GM18868 (cell line): ENCODE data around the gene UGT1A10.
"Not testable (repeated sequence)": the region's sequence is repeated elsewhere in the genome, so short reads cannot be mapped to it uniquely, and the experiment has no call there.

Experiments
- ATAC-seq: cut with Tn5 transposase; IDR thresholded peaks from one replicate; pipeline ENCODE4 v1.9.1; 2021; ENCODE audit warnings: mild to moderate bottlenecking, moderate library complexity; ENCODE audit not compliant: unreplicated experiment

UGT1A10 gene

DNA sequence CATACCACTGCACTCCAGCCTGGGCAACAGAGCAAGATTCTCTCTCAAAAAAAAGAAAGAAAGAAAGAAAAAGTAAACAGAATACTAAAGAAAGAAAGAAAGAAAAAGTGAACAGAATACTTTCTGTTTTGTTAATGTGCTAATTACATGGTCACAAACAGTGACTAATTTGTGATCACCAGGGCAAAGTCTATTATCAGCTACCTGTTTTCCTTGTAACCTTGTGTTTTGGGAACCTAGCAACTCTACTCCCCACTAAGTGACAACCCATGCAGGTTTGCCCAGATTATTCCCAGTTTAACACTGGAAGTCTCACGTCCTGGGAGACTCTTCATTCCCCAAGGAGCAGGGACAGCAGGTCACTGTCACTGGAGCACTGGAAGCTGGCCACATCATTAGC is 18.8 kb downstream of the UGT1A10 start:
- no peak for ATAC-seq

DNA sequence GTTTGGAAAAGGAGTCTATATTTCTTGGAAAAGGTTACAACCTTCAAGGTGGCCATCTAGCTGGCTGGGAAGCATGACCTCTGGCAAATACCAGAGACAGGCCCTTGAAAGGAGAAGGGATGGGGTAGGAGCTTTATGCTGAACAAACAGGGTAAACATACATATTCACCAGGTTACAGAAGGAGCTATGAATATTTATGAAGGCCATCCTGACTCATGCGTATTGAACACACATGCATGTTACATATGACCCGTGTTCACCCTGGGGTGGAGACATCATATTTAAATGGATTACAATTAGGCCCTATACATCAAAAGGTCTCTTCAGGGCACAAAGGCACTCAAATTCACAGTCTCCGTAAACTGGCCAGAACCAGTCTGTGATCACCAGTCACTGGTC is 19.7 kb downstream of the UGT1A10 start:
- ATAC-seq: not testable (repeated sequence)

DNA sequence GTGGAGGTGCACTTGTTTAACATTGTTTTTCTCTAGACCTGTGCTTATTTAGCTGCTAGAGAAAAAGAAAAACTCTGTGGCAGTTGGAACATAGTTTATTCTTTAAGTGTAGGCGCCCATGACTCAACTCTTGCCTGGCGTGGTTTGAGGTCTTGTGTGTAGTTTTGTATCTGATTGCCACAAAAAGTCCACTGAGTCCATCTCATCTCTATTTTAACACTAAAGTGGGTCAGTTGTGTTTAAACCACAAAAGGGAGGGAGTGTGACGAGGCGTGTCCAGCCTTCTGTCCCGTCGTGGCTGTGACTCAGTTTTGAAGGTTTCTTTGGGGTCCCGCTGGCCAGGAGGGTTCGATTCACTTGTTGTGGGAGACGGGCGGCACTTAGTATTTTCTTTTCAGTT is 20.2 kb downstream of the UGT1A10 start:
- no peak for ATAC-seq

DNA sequence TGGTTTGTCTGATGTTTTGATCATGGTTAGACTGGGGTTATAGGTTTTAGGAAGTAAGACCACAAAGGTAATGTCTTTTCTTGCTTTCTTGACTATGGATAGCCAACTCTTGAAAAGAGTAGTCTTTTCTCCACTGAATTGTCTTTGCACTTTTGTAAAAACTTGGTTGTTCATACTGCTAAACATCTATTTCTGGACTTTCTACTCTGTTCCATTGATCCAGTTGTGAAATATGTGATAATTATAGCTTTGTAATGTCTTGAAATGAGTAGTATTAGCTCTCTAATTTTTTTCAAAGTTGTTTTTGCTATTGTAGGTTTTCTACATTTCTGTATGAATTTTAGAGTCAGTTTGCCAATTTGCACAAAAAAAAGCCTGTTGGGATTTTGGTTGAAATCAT is 22.4 kb downstream of the UGT1A10 start:
- ATAC-seq: no peak

- no peak for ATAC-seq
Observed at GRCh38 chr2:233663911-233664310, 27.7 kb downstream of the UGT1A10 start.

- no peak for ATAC-seq
Observed at GRCh38 chr2:233668605-233669260, 32.5 kb downstream of the UGT1A10 start.

GRCh38 chr2:233671290-233672161 is 35.3 kb downstream of the UGT1A10 start, which contains the start of gene UGT1A9:
TSS of gene UGT1A9 (plus strand) at chr2:233671898. CDS start at chr2:233671935, 37 bp downstream.
- no peak for ATAC-seq

DNA sequence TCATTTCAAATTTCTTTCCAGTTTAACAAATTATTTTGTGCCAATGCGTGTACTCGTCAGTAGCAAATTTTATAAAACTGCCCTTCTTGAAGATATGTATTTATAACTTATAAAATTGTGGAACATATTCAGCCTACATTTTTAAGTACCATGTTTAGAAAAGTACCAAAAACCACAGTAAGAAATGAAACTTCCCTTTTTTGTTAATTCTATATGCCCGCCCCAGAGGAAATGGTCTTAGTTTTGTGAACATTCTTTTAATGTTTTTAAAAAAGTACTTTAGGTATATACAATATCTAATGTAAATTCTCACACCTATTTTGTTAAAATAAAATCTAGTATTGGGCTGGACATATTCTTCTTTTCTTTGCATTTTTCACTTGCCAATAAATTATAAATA is 36.6 kb downstream of the UGT1A10 start:
- ATAC-seq: no peak

- no peak for ATAC-seq
Observed at GRCh38 chr2:233673896-233674295, 37.6 kb downstream of the UGT1A10 start.

- no peak for ATAC-seq
Observed at GRCh38 chr2:233674314-233674713, 38.1 kb downstream of the UGT1A10 start.

DNA sequence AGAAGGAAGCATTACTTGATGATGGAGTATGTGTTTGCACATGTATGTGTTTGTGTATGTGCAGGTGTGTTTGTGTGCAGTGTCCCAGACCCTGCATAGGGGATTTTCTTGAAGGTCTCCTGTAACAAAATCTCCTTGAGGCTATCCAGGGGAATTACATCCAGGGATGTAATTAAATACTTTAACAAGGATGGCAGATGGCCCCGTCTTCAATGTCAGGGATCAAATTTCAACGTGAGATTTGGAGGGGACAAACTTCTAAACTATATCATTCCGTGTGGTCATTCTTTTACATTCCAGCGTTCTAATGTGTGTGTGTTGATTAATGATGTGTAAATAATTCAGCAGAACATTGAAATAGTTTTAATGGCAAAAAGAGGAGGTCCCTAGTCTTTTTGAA is 38.7 kb downstream of the UGT1A10 start:
- ATAC-seq: no peak

GRCh38 chr2:233676046-233676445 is 39.8 kb downstream of the UGT1A10 start:
- ATAC-seq: no peak

DNA sequence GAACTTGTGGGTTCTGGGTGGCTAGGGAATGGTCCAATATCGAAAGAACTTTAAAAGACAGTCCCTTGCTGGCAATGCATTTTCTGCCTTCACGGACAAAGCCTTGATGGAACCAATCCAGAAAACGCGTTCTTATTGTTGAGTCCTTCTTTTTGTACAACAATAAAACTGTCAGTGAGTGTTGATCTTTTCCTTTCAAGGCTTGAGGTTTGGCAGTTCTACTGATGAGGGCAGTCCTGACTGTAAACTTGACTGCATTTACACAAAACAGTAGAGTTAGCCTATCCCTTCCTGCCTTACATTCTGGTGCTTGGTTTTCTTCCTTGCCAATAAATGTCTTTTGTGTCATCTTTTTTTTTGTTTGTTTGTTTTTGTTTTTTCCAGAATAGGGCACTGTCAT is 42.9 kb downstream of the UGT1A10 start:
- ATAC-seq: no peak

- ATAC-seq: no peak
Observed at GRCh38 chr2:233680361-233681045, 44.3 kb downstream of the UGT1A10 start.

GRCh38 chr2:233681521-233682099 is 45.4 kb downstream of the UGT1A10 start, which contains the start of gene UGT1A7:
TSS of gene UGT1A7 (plus strand) at chr2:233681901. CDS start at chr2:233681938, 37 bp downstream.
- no peak for ATAC-seq

- no peak for ATAC-seq
Observed at GRCh38 chr2:233684640-233685039, 48.4 kb downstream of the UGT1A10 start.

- ATAC-seq: no peak
Observed at GRCh38 chr2:233686928-233687327, 50.7 kb downstream of the UGT1A10 start.

DNA sequence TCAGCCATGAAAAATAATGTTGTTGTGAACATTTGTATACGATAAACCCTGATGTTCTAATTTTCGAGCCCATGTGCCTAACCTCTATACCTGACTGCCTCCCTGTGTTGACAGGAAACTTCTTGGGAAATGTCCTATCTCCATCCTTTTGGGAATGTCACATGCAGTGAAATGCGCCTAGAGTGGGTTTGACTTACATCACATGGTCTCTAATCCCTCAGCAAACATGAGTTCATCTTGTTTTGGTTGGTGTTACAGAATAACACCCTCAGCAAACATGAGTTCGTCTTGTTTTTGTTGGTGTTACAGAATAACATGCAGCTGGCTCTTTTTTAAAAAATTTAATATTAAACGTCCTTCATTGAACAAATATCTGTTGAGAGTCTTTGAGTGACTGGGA is 52.1 kb downstream of the UGT1A10 start:
- ATAC-seq: no peak

- ATAC-seq: no peak
Observed at GRCh38 chr2:233689031-233689430, 52.8 kb downstream of the UGT1A10 start.

- no peak for ATAC-seq
Observed at GRCh38 chr2:233689501-233689900, 53.3 kb downstream of the UGT1A10 start.

DNA sequence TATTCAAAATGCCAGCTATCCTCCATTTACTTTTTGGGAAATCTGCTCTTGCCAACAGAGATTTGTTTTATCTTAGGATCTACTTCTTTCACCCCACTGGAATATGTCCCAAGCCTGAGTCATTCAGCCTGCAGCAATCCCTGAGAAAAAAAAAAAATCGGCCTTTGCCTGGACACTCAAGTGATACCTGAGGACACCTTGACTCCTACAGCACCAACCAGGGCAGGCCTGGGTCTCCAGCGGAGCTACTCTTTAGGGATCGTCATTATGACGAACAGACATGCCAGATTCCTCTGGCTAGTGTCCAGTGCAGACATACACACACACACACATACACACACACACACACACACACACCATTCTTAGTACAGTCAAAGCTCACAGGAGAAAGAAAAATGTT is 54.2 kb downstream of the UGT1A10 start:
- no peak for ATAC-seq
